ENCODE data around the gene BACH2.
"Not testable (repeated sequence)": the region's sequence is repeated elsewhere in the genome, so short reads cannot be mapped to it uniquely, and the experiment has no call there.

The BACH2 gene

GRCh38 chr6:90285042-90285481 lies 11.6 kb downstream of the BACH2 start:
- in situ Hi-C loops (cut with HindIII; ENCODE audit: low sequenced_read_pairs): no loop called here
- H3K4me3 ChIP-seq (ENCODE audit: low read depth, low read length): peak overlapping the region; percentile 25
- peak; percentile 48 for DNase-seq (ENCODE audit: low read depth, low spot score)
- no peak for TF ChIP-seq CTCF (IDR thresholded peaks at IDR 0.05; ENCODE audit: low read depth, low read length)

GRCh38 chr6:90284236-90285041 lies 12.2 kb downstream of the BACH2 start:
- DNase-seq (ENCODE audit: low read depth, low spot score): peak; percentile 94
- peak overlapping the region; percentile 25 for H3K4me3 ChIP-seq (ENCODE audit: low read depth, low read length)
- in situ Hi-C loops (cut with HindIII; ENCODE audit: low sequenced_read_pairs): no loop called here
- no peak for TF ChIP-seq CTCF (IDR thresholded peaks at IDR 0.05; ENCODE audit: low read depth, low read length)

- DNase-seq (ENCODE audit: low read depth, low spot score); in situ Hi-C loops (cut with HindIII; ENCODE audit: low sequenced_read_pairs): not testable (repeated sequence)
Observed at GRCh38 chr6:90282265-90282664, 14.4 kb downstream of the BACH2 start.

DNA sequence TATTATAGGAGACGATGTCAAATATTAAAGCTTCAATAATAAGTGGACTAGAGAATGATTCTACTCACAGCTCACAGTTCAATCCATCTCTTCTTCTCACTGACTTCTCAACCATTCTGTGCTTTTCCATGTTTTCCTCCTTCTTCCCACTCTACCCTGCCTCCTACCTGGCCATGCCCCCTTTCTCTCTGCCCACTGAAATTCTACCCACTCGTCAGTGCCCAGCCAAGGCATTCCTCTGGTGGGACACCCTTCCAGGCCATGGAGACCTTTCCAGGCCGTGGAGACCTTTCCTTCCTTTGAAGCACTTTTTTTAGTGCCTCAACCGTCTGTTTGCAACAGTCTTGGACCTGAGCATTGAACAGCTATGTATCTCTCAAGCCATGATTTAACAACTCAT lies 18.5 kb downstream of the BACH2 start:
- in situ Hi-C loops (cut with HindIII; ENCODE audit: low sequenced_read_pairs): no loop called here
- no peak for TF ChIP-seq CTCF (IDR thresholded peaks at IDR 0.05; ENCODE audit: low read depth, low read length)
- H3K4me3 ChIP-seq (ENCODE audit: low read depth, low read length): no peak overlapping the region
- DNase-seq (ENCODE audit: low read depth, low spot score): no peak

More at GRCh38 chr6:90282265-90282664, 14.4 kb downstream of the BACH2 start:
- not testable (repeated sequence) for H3K4me3 ChIP-seq (ENCODE audit: low read depth, low read length)

- no peak overlapping the region for H3K4me3 ChIP-seq (ENCODE audit: low read depth, low read length)
- no peak for DNase-seq (ENCODE audit: low read depth, low spot score)
- in situ Hi-C loops (cut with HindIII; ENCODE audit: low sequenced_read_pairs): no loop called here
- TF ChIP-seq CTCF (IDR thresholded peaks at IDR 0.05; ENCODE audit: low read depth, low read length): no peak
Observed at GRCh38 chr6:90277302-90278011, 19.2 kb downstream of the BACH2 start.

DNA sequence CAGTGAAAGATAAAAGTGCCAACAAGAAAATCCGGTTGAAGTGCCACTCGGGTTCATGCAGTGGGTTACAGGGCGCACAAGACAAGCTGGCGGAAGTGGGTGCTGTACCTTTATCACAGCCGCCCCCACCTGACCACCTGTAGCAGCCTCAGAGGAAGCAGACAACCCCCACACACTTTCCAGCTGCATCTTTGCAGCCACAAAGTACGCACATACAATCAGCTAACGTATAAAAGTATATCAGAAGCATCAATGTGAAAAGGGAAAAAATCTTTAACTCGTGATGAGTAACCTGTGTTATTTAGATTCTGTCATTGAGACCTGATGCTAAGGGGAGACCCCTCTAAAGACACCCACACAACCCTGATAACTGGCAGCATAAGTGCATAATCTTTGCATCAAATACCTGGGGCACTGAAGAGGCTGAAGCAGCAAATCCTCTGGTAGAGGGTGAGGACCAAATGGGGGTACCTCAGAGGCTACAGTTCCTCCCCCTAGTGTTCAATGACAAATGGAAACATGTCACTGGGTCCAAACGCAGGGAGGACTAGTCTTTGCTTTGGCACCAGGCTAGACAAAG lies 22.1 kb downstream of the BACH2 start:
- in situ Hi-C loops (cut with HindIII; ENCODE audit: low sequenced_read_pairs): no loop called here
- no peak overlapping the region for H3K4me3 ChIP-seq (ENCODE audit: low read depth, low read length)
- no peak for DNase-seq (ENCODE audit: low read depth, low spot score)

More for the DNA sequence above, 22.1 kb downstream of the BACH2 start:
- TF ChIP-seq CTCF (IDR thresholded peaks at IDR 0.05; ENCODE audit: low read depth, low read length): no peak
